Neural progenitor cell (in vitro differentiated cells): ENCODE data around the gene CASP9. TPM values are rescaled to one million over a fixed set of nuclear protein-coding genes. Genes with fewer than 3 reads are reported as not detected.

Experiments
- DNase-seq: peaks from one replicate; pipeline ENCODE4 v3.0.0-alpha.2; 2016; ENCODE audit warnings: low spot score
- H2AFZ ChIP-seq: fragments of 200-600 bp; sonication (generic); replicated peaks from 2 replicates; pipeline ENCODE4 v1.6.1; 2016; ENCODE audit warnings: antibody characterized with exemption
- H3F3A ChIP-seq: fragments of 200-600 bp; sonication (generic); 2 replicates; pipeline ENCODE4 v1.6.1; 2016; ENCODE audit warnings: antibody characterized with exemption, low read depth
- H3K27ac ChIP-seq: fragments of 200-600 bp; sonication (generic); 2 replicates; pipeline ENCODE4 v1.5.1; 2016; ENCODE audit warnings: mild to moderate bottlenecking
- H3K27me3 ChIP-seq: fragments of 200-600 bp; sonication (generic); 2 replicates; pipeline ENCODE4 v1.6.1; 2016; ENCODE audit warnings: mild to moderate bottlenecking, moderate library complexity
- H3K36me3 ChIP-seq: fragments of 200-600 bp; sonication (generic); 2 replicates; pipeline ENCODE4 v1.5.1; 2016
- H3K4me1 ChIP-seq: fragments of 200-600 bp; sonication (generic); 2 replicates; pipeline ENCODE4 v1.6.1; 2016; ENCODE audit warnings: mixed run types
- H3K4me2 ChIP-seq: fragments of 200-600 bp; sonication (generic); 2 replicates; pipeline ENCODE4 v1.6.1; 2016
- H3K4me3 ChIP-seq: fragments of 200-600 bp; sonication (generic); 2 replicates; pipeline ENCODE4 v1.5.1; 2016
- H3K79me2 ChIP-seq: fragments of 200-600 bp; sonication (generic); 2 replicates; pipeline ENCODE4 v1.6.1; 2016; ENCODE audit warnings: low read depth
- H3K9ac ChIP-seq: fragments of 200-600 bp; sonication (generic); 2 replicates; pipeline ENCODE4 v1.6.1; 2016
- H3K9me3 ChIP-seq: fragments of 200-600 bp; sonication (generic); 2 replicates; pipeline ENCODE4 v1.5.1; 2016; ENCODE audit warnings: low read depth
- H4K20me1 ChIP-seq: fragments of 200-600 bp; sonication (generic); 2 replicates; pipeline ENCODE4 v1.6.1; 2016; ENCODE audit warnings: low read depth
- H3K27ac Mint-ChIP-seq: 3 replicates; pipeline ENCODE4 v1.8.0; 2021; ENCODE audit warnings: mixed read lengths
- H3K27me3 Mint-ChIP-seq: 2 replicates; pipeline ENCODE4 v1.8.0; 2022; ENCODE audit warnings: low read depth, mild to moderate bottlenecking, inconsistent platforms, moderate library complexity, mixed read lengths; ENCODE audit not compliant: insufficient read depth
- H3K36me3 Mint-ChIP-seq: 3 replicates; pipeline ENCODE4 v1.8.0; 2021; ENCODE audit warnings: mixed read lengths
- H3K4me1 Mint-ChIP-seq: 3 replicates; pipeline ENCODE4 v1.8.0; 2021; ENCODE audit warnings: mixed read lengths
- H3K4me3 Mint-ChIP-seq: 3 replicates; pipeline ENCODE4 v1.8.0; 2021; ENCODE audit warnings: mild to moderate bottlenecking, moderate library complexity, mixed read lengths
- H3K9me3 Mint-ChIP-seq: 3 replicates; pipeline ENCODE4 v1.8.0; 2020; ENCODE audit warnings: mixed read lengths
- CTCF ChIP-seq: fragments of 200-600 bp; sonication (generic); IDR thresholded peaks from 2 replicates; pipeline ENCODE4 v1.5.1; 2017; ENCODE audit warnings: antibody characterized with exemption, mild to moderate bottlenecking
- EZH2 ChIP-seq: fragments of 200-600 bp; sonication (generic); IDR thresholded peaks from 2 replicates; pipeline ENCODE4 v1.6.1; 2017; ENCODE audit warnings: antibody characterized with exemption, mild to moderate bottlenecking, moderate library complexity
- EZH2phosphoT487 ChIP-seq: fragments of 200-600 bp; sonication (generic); IDR thresholded peaks from 2 replicates; pipeline ENCODE4 v1.6.1; 2017; ENCODE audit warnings: antibody characterized with exemption
- total RNA-seq: library from RNA; depleted of rRNA; stranded (reverse); fragments of >200 nt; gene quantifications from 2 replicates; pipeline ENCODE4 v1.2.3, GENCODE V29; 2015; ENCODE audit warnings: low replicate concordance

CASP9 gene
- total RNA-seq, 1 donor from 2014 or later: 12.4 TPM

GRCh38 chr1:15526021-15526489 lies 2.0 kb upstream of the CASP9 start:
- no peak overlapping the region for H2AFZ ChIP-seq
- peaks cover 43% of the 10 kb centered on the region for H3K4me1 Mint-ChIP-seq
- peaks cover 4% of the 10 kb centered on the region for H3K36me3 Mint-ChIP-seq
- H3K36me3 ChIP-seq: no peaks in the 10 kb centered on the region
- no peaks in the 10 kb centered on the region for H3K27me3 ChIP-seq
- no peaks in the 10 kb centered on the region for H3K9me3 Mint-ChIP-seq
- H3K4me2 ChIP-seq: peak overlapping the region; percentile 74
- peak overlapping the region; percentile 27 for H3K27ac Mint-ChIP-seq
- peak overlapping the region; percentile 61 for H3K4me3 ChIP-seq
- H3K4me3 Mint-ChIP-seq: peak overlapping the region; percentile 89
- no peak overlapping the region for H3K9ac ChIP-seq
- peaks cover 33% of the 10 kb centered on the region for H3F3A ChIP-seq
- peaks cover 16% of the 10 kb centered on the region for H4K20me1 ChIP-seq
- no peak for DNase-seq
- no peaks in the 10 kb centered on the region for H3K9me3 ChIP-seq
- H3K79me2 ChIP-seq: peaks cover 51% of the 10 kb centered on the region
- TF ChIP-seq EZH2phosphoT487 (no peak), EZH2 (no peak), CTCF (no peak)
- H3K27ac ChIP-seq: no peak overlapping the region
- peaks cover 26% of the 10 kb centered on the region for H3K4me1 ChIP-seq
- H3K27me3 Mint-ChIP-seq: no peaks in the 10 kb centered on the region

- H3K27ac ChIP-seq: no peak overlapping the region
- H3K9me3 ChIP-seq: no peaks in the 10 kb centered on the region
- H3K36me3 ChIP-seq: no peaks in the 10 kb centered on the region
- peaks cover 26% of the 10 kb centered on the region for H3K4me1 ChIP-seq
- Mint-ChIP-seq H3K36me3 (no peaks in the 10 kb centered on the region), H3K4me3 (peak overlapping the region; percentile 89), H3K4me1 (peaks cover 43% of the 10 kb centered on the region), H3K9me3 (no peaks in the 10 kb centered on the region), H3K27me3 (no peaks in the 10 kb centered on the region), H3K27ac (peak overlapping the region; percentile 22)
- H3K79me2 ChIP-seq: peaks cover 44% of the 10 kb centered on the region
- H3K4me3 ChIP-seq: peak overlapping the region; percentile 61
- no peak overlapping the region for H3K9ac ChIP-seq
- H2AFZ ChIP-seq: peak overlapping the region; percentile 98
- peaks cover 16% of the 10 kb centered on the region for H4K20me1 ChIP-seq
- peaks cover 33% of the 10 kb centered on the region for H3F3A ChIP-seq
- no peaks in the 10 kb centered on the region for H3K27me3 ChIP-seq
- peak overlapping the region; percentile 74 for H3K4me2 ChIP-seq
- peak; percentile 99 for DNase-seq
- TF ChIP-seq CTCF (no peak), EZH2 (no peak)
These were observed 1.3 kb upstream of the CASP9 start for GRCh38 chr1:15525050-15526020.

- peak overlapping the region; percentile 89 for H3K4me3 Mint-ChIP-seq
- Histone ChIP-seq H3K36me3 (no peaks in the 10 kb centered on the region), H3K9ac (no peak overlapping the region), H3K4me3 (peak overlapping the region; percentile 61), H3K9me3 (no peaks in the 10 kb centered on the region), H3K27me3 (no peaks in the 10 kb centered on the region), H3F3A (peaks cover 33% of the 10 kb centered on the region), H2AFZ (no peak overlapping the region), H3K4me2 (no peak overlapping the region), H4K20me1 (peaks cover 16% of the 10 kb centered on the region), H3K27ac (peak overlapping the region; percentile 88), H3K79me2 (peaks cover 37% of the 10 kb centered on the region), H3K4me1 (peaks cover 26% of the 10 kb centered on the region)
- H3K4me1 Mint-ChIP-seq: peaks cover 43% of the 10 kb centered on the region
- peak overlapping the region; percentile 99 for H3K27ac Mint-ChIP-seq
- no peaks in the 10 kb centered on the region for H3K9me3 Mint-ChIP-seq
- peak; percentile 100 for DNase-seq
- H3K27me3 Mint-ChIP-seq: no peaks in the 10 kb centered on the region
- no peaks in the 10 kb centered on the region for H3K36me3 Mint-ChIP-seq
- TF ChIP-seq CTCF (no peak), EZH2 (no peak), EZH2phosphoT487 (no peak)
These were observed 451 bp upstream of the CASP9 start for GRCh38 chr1:15524283-15525049.
